ENCODE results near the gene SOSTDC1.
"Not testable (repeated sequence)": the region's sequence is repeated elsewhere in the genome, so short reads cannot be mapped to it uniquely, and the experiment has no call there.

The SOSTDC1 gene

DNA sequence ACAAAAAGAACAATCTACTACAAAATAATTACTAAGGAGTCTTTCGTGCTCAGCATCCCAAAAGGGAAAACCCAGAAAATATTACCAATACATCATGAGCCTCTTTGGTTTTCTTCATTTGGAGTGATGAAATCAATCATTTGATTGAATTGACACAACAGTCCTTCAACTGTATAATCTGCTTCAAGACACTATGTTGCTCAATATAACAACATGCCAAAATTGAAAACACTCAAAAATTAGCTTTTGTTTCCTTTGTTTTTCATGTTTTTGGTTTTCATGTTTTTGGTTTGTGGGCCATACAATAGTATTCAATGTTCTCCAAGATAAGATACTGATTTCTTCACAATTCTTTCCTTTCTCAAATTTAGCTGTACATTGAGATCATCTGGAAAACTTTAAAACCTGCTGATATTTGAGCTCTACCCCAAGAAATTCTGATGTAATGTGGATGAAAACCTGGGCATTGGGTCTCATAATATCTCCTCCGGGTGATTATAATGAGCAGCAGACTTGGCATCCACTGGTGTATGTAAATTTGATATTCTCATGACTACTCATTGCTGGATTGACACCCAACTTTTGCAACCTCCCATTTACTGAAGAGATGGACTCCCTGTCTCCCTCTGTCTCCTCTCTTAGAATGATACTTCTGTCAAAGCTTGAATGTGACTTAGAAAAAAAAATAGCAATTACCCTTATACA, 4.6 kb downstream of the SOSTDC1 start:
- DNase-seq = no peak

DNA sequence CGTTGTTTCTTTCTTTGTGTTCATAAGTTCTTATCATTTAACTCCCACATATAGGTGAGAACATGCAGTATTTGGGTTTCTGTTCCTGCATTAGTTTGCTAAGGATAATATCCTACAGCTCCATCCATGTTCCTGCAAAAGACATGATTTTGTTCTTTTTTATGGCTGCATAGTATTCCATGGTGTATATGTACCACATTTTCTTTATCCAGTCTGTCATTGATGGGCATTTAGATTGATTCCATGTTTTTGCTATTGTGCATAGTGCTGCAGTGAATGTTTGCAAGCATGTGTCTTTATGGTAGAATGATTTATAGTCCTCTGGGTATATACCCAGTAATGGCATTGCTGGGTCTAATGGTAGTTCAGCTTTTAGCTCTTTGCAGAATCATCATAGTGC, 9.2 kb downstream of the SOSTDC1 start:
- not testable (repeated sequence) for DNase-seq

DNA sequence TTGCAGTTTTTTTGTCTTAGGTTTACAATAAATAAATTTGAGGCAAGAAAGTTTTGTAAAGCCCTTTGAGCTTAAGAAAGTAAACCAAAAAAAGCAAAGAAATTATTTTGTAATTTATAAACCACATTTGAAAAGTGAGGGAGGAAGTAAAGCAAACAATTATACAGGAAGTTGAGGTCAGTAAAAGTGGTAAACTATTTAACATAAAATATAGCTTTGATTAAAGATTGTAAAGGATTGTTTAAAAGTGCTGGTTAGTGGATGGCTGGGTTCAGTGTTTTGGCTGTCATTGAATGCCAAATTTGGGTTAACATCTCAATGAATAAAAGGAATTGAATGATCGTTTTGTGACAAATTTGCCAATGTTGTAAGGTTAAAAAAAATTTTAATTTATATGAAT, 9.9 kb downstream of the SOSTDC1 start:
- DNase-seq = no peak

DNA sequence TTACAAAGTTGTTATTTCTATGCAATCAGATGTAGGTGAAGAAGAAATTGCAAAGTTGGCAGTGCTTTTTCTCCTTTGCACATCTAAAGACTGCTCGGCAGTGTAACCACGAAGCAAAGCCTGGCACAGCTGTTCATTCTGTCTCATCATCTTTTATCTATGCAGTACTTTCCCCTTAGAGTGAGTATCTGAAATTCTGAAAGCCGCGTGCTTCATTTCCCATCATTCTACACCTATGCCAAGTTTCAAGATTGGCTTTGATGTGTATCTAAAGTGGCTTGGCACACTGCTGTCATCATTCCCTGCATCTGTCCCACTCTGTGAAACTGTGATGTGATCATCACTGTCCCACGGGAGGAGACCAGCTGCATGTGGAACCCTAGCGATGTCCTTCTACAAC, 15.2 kb downstream of the SOSTDC1 start:
- DNase-seq = no peak

DNA sequence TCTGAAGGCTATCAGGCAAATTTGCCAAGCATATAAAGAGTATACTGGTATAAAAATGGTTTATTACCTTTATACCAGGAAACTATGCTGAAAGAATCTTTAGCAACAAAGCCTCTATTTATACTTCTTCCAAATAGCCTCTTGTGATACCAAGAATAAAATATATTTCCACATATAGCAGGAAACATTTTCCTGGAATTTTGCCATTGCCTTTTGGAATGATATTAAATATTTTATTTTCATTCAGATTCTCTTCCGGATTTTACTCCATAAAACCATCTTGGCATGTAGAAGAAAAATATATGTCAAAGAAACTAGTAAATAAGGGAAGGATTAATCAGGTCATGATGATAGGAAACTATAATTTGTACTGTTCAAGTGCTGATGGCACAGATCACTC, 17.7 kb downstream of the SOSTDC1 start:
- no peak for DNase-seq

DNA sequence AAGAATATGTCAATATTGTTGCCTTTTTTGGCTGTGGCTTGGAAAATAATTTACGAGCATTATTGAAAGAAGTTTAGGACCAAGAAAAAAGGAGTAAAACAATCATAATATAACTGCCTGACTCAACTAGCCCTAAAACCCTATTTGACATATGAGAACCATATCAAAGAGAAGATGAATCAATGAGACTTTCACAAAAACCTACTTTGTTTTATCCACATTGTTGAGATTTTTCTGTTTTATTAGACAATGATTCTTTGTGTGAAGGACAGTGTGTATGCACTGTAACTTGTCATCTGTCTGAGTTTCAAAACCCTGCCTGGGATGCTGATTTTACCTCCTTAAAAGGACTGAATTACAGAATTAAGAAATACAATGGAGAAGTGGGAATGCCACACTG, 19.0 kb downstream of the SOSTDC1 start:
- DNase-seq = no peak

DNA sequence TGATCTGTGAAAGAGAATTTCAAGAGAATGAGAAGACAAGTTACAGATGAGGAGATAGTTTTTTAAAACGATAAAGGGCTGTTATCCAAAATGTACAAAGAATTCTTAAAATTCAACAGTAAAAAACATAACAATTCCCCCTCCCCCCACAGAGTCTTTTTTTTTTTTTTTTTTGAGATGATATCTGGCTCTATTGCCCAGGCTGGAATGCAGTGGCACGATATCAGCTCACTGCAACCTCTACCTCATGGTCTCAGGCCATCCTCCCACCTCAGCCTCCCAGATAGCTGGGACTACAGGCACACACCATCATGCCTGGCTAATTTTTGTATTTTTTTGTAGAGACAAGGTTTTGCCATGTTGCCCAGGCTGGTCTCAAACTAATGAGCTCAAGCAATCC, 21.7 kb downstream of the SOSTDC1 start:
- DNase-seq = not testable (repeated sequence)

DNA sequence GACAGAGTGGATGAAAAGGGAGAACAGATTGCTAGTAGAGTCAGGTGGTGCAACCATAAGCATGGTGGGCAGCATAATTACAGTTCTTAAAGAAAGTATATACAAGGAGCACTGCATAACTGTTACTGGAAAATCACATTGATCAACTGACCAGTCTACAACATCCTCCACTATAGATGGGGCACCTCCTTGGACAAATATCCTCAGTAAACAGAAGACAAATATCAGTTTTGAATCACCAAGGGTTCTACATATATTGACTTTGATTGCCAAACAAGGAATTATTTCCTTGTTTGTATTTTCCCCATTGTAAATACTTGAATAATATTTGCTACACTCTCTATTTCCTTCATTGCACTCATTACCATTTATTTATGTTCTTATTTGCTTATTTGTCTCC, 26.6 kb downstream of the SOSTDC1 start:
- no peak for DNase-seq

DNA sequence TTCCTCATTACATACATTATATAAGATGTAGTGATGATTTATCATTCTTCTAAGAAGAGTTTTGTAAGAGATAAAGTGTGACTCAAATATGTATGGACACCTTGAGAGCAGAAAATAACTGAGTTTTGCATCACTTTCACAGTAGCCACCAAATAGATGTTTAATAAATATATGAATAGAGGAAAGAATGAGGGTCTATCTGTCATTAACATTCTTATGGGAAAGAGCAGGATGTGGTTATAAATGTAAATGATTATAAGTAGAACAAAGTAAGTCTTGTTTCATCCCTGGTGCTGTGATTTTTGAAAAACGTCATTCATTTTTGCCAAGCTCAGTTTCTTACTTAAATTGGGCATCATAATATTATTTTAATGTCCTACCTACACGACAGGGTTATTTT, 29.2 kb downstream of the SOSTDC1 start:
- no peak for DNase-seq

DNA sequence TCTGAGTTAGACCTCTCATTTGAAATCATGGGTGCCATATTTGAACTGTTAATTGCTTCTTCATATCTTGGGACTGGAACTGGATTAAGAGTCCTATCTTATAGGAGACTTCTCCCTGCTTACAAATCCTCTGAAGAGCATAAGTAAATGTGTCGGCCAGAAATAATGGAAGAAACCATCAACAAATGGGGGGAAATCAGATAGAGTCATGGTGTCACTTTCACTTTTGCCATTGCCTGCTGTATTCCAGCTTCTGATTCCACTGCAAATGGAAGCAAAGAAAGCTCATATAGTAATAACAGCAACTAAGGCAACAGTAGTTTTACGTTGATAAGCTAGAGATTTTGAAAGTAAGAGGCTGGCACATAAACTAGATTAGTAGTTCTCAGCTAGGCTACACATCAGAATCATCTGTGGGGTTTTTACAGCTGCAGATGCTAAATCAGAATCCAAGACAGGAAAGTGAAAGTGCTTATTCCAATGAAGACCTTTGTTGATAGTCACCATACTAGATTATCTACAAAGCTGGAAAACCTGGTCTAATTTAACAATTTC, 31.9 kb downstream of the SOSTDC1 start:
- DNase-seq = no peak

DNA sequence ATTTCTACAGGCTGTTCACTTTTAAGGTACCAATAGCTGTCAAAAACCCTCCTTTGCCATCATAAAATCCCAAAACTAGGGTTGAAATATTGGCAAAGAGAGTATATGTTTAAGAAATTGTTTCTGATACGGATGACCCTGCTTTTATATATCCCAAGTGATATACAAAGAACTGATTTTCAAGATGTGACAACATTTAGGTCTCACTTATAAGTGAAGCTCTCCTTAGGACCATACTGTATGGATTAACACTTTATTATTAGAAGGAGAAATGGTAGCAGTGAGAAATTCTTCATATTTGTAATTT, 33.2 kb downstream of the SOSTDC1 start:
- DNase-seq = no peak

DNA sequence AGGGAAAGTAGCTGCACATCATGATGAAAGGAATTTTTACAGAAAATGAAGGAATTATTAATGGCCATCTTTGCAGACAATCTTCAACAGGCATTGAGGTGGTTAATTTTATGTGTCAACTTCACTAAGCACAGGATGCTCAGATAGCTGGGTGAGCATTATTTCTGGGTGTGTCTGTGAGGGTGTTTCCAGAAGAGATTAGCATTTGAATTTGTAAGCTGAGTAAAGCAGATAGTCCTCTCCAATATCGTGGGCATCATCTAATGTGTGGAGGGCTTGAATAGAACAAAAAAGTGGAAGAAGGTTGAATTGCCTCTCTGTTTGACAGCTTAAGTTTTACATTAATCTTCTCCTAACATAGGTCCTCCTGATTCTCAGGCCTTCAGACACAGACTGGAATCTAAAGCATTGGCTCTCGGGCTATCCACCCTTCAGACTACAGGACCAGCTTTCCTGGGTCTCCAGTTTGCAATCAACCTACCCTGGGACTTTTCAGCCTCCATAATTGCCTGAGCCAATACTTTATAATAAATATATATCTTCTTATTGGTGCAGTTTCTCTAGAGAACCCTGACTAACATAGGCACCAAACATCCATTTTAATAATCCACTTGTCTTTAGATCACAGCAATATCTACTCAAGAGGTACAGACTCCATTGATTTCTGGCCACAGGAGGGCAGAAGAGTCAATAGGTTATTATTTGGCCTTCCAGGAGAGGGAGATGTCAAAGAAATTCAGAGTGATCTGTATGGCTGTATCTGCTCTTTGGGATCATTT, 33.7 kb downstream of the SOSTDC1 start:
- no peak for DNase-seq

DNA sequence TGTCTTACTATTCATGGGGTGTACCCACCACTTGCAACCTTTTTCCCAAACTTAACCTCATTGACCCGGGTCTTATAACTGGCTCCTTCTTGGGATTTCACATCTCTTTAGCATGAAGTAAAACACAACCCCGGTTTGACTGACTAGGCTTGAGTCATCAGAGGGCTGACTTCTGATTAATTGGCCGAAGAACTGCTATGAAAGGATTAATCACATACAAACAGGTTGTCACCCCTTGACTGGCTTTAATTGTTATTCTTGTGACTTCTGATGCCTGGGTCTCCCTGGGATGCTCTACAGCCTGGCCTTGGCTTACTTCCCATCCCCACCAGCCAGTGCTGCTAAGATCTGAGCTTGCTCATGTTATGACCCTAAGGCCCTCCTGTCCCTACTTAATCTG, 35.4 kb downstream of the SOSTDC1 start:
- no peak for DNase-seq

DNA sequence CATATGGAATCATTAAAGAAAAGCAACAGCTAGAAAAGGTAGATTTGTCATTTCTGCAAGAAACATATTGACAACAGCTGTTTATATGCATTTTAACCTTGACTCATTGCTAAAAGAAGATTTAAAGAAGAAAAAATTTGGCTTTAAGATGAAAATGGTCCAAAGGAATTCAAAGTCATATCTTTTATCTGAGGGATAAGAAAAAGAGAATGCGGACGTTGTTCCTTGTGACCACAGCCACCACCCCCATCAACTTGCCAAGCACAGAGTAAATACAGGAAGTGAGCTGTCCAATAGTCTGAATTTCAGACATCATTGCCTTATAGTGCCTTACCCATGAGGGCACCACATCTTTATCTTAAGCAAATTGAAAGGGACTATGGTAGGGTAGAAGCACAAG, 36.9 kb downstream of the SOSTDC1 start:
- no peak for DNase-seq

DNA sequence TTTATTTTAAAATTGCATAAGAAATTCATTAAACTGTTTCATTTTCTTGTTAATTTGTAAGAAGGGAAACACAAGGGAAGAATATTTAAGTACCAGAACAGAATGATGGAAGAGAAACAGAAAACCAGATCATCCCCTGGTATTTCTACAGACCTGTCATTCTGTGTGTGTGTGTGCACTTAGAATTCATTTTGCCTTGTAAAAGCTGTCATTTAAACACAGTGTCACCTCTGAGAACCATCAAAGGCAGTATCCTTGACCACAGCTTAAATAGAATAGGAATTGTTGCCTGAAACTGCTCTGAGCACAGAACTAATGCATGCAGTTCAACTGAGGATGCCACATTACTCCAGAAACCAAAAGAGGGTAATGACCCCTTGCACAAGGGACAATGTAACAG, 37.4 kb downstream of the SOSTDC1 start:
- DNase-seq = no peak

DNA sequence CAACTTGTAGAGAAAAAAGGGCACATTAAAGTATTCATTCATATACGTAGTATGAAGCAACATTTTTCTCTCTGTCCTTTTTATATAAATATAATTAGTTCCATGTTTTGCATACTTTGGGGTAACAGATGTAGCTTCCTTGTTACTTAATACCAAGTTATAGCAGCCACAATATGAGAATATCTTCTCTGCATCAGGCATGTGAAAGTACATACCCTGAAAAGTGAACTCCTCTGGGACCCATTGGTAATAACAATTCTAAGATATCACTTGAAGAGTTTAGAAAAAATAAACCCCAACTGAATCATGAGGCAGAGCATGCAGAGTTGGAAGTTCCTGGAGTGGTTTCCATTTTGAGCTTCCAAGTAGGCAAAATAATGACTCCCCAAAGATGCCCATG, 41.8 kb downstream of the SOSTDC1 start:
- DNase-seq = no peak

DNA sequence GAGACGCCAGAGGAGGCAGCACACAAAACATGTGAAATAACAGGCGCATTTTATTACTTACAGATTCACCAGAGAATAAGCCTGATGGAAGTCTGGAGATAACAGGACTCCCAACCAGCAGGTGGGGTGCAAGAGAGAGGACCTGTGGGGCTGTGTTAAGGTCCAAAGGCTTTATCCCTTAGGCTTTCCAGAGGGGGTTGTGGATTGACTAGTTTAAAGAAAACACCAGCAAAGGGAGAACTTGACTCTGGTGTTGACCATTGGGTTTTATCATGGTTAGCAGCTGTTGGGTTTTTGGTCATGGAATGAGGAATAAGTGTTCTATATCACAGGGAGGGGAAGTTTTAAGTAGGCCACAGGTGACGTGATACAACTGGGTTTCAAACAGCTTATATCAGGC, 42.6 kb downstream of the SOSTDC1 start:
- no peak for DNase-seq

DNA sequence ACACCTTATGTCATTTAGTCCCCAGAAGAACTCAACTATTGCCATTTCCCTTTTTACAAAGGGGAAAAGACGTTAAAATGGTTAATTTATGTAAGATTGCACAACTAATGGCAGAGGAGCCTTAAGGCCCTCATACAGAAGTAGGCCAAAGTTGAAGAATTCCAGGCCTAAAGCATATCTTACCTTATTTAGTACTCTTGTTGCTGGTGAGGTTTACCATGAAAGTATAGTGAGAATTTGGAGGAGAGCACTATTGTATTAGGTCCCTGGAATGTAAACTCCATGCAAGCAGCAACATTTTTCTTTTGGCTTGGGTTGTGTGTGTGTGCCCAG, 43.5 kb downstream of the SOSTDC1 start:
- DNase-seq = no peak

DNA sequence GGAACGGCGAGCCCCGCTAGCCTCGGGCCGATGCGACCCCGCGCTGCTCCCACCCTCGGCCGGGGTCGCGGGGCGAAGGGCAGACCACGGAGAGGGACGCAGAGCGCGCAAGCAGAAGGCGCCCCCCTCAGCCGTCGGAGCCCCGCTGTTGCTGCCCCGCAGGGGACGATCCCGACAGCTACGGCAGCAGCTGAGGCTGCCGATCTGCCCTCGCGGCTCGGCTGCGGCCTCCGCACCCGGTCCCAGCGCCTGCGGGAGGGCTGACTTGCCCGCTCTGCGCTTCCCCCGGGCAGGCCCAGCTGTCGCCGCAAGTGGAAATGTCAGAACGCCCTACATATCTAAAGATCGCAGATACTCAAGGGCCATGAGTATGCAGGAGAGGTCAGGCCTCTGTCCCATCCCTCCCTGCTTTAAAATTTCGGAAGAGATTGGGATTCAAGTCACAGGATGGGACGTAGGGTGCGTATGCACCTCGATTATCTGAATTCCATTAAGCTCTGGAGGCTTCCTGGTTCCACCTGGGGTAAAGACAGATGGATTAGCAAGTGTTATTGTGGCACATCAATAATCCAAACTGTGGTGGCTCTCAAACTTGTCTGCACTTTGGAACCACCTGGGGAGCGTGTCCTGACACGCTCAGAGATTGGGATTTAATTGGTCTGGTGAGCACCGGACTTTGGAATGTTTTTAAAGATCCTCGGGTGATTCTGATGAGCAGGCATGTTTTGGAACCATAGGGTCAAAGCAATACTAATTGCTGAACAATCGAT, 44.0 kb downstream of the SOSTDC1 start, which contains the start of gene CRPPA:
Gene CRPPA (minus strand): TSS at position 206 of the 770 bp plus-strand sequence. CDS start 216 bp downstream, outside the sequence.
- no peak for DNase-seq

DNA sequence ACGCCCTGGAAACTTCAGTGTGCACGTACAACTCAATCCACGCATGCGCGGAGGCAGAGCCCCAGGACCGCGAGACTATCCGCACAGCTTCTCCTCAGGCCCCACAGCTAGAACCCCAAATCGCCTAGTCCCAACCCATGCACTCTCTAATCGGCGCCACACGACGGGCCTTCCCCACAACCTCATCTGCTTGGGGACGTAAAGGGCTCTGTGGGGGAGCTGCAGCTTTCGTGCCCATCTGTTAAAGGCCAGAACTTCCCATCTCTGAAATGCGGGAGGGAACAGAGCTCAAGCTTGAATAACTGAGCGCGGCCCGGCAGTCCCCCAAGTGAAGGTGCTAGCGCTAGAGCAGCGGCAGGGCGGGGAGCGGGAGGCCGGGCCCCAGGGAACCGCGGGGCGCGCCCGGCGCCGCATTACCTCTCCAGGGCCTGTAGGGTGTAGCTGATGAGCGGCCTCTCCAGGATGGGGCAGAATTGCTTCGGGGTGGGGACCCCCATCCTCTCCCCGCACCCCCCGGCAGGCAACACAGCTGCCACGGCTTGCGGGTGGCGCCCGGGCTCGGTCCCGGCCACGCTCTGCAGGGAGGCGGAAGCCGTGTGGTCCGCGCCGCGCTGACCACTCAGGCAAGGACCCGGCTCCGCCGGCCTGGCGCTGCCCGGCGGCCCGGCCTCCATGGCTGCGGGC, 44.7 kb downstream of the SOSTDC1 start:
- DNase-seq = peak; percentile 9

DNA sequence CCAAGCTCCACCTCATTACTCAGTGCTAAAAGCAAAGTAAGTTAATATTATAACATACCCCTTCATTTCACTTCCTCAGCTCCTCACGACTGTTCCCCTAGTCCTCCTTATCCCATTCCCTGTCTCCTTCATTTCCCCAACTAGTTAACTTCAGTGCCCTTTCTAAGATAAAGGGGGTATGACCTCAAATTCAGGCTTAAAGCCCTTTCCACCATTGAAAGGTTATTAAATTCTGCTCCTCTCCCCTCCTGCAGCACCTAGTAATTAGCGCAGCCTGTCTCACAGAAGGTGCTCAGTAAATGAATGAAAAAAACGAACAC, 45.2 kb downstream of the SOSTDC1 start:
- no peak for DNase-seq

DNA sequence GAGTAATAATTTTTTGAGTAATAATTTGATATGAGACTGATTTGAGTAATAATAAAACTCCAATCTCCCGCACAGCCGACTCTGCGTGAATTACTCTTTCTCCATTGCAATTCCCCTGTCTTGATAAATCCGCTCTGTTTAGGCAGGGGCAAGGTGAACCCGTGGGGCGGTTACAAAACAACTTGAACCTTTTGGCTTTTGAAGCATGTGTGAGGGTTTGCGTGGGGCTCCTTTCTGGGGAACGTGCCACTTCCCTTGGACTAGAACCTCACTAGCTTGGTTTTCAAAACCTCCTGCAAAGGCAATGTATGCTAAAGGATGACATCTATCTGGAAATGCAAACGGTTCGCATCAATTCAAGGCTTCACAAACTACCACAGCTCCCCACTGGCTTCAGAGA, 45.7 kb downstream of the SOSTDC1 start:
- no peak for DNase-seq

DNA sequence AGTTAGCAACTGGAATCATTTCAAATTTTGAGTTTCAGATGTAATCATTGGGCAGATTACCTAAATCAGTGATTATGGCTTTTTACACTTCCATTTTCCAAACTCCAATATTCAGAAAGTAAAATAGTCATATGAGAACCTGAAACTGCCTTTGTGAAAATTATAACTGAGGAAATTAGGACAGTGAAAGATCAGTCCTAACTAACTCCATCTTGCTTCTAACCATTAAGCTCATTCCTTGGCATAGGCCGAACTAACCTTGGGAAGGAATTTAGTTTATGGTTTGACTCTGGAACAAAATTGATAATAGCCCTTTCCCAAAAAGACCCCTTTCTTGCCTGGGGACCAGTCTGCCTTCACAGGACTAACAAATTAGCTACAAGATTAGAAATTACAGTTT, 46.4 kb downstream of the SOSTDC1 start:
- no peak for DNase-seq

Measured in NCI-H187 treated with DMSO at 0.1 percent for 48 hours (cell line).